Kidney (tissue), 14 donors: ENCODE measurements around the gene CFAP20DC. TPM values are rescaled to one million over a fixed set of nuclear protein-coding genes. Genes with fewer than 3 reads are reported as not detected.

Experiments used
- DNase-seq, 5 donors: peaks; one replicate each; pipeline ENCODE4 v3.0.0-alpha.2; 2013 to 2020
- FAIRE-seq: peaks from 2 replicates; lab custom pipeline; 2012; peaks lifted over from hg19 to GRCh38; lab: Jason Lieb, UNC
- H3K27ac ChIP-seq, 2 donors: one replicate each; pipeline ENCODE4 v1.7.0; 2013; ENCODE audit warnings: low read depth in 2 of 2, low read length in 2 of 2, inconsistent platforms in 1 of 2
- H3K27me3 ChIP-seq: one replicate; pipeline ENCODE4 v1.7.1; 2013; ENCODE audit warnings: low read length, inconsistent platforms; ENCODE audit not compliant: control insufficient read depth, insufficient read depth
- H3K36me3 ChIP-seq, 3 donors: one replicate each; pipeline versions ENCODE4 v1.7.0 to v1.7.1; 2013; ENCODE audit warnings: low read length in 3 of 3, control low read depth in 1 of 3, inconsistent platforms in 1 of 3; ENCODE audit not compliant: insufficient read depth in 3 of 3, control insufficient read depth in 2 of 3
- H3K4me1 ChIP-seq, 3 donors: one replicate each; pipeline versions ENCODE4 v1.7.0 to v1.7.1; 2013; ENCODE audit warnings: low read length in 3 of 3, inconsistent platforms in 1 of 3, low read depth in 1 of 3; ENCODE audit not compliant: control insufficient read depth in 2 of 3, insufficient read depth in 2 of 3
- H3K4me3 ChIP-seq, 3 donors: one replicate each; pipeline versions ENCODE4 v1.7.0 to v1.8.1; 2013; ENCODE audit warnings: low read length in 3 of 3, control low read depth in 1 of 3, inconsistent platforms in 1 of 3
- H3K9ac ChIP-seq, 3 donors: one replicate each; pipeline versions ENCODE4 v1.7.0 to v1.7.1; 2013; ENCODE audit warnings: low read length in 3 of 3, control low read depth in 1 of 3, inconsistent platforms in 1 of 3
- H3K9me3 ChIP-seq, 3 donors: one replicate each; pipeline versions ENCODE4 v1.7.0 to v1.7.1; 2013; ENCODE audit warnings: low read length in 3 of 3, control low read depth in 1 of 3, inconsistent platforms in 1 of 3; ENCODE audit not compliant: control insufficient read depth in 2 of 3, insufficient read depth in 1 of 3
- CTCF ChIP-seq: IDR thresholded peaks from 3 replicates; pipeline ENCODE4 v1.5.1; 2012; ENCODE audit warnings: mild to moderate bottlenecking, moderate library complexity, borderline replicate concordance; ENCODE audit not compliant: insufficient read depth; ENCODE audit errors: extremely low read depth
- intact Hi-C: fragments of 100-400 bp; cut with DNase I; formaldehyde crosslinking; loops from one replicate; pipeline ENCODE4 v1.11.1; 2022
- polyA plus RNA-seq: library from polyadenylated mRNA; stranded (reverse); fragments of 350-450 nt; fragmentation: Illumina TruSeq; extraction: RNeasy Lipid Tissue Mini Kit (QIAGEN cat#74804); gene quantifications from one replicate; pipeline ENCODE4 v1.2.3, GENCODE V29; 2014; ENCODE audit warnings: low read depth, low replicate concordance; ENCODE audit not compliant: insufficient read depth
- total RNA-seq: library from RNA; stranded (reverse); fragmentation: NEBNext Ultra II Directional; extraction: Animal tissue kit (Norgen Biotek cat#: 25700); gene quantifications from one replicate; pipeline ENCODE4 v1.2.1, GENCODE V29; 2021
- donor health status: control.
- donor health status: control.
- donor health status: control.
- donor health status: control.
- donor health status: control.
- donor health status: DM: yes; HTN: yes; CAD: no.
- donor health status: Normal renal cell carcinoma (clear cell type).

The CFAP20DC gene
- total and polyA plus RNA-seq, 2 donors from 2014 or later = 0.73 to 3.2 TPM

- intact Hi-C loops = no loop called here
- no peaks in the 10 kb centered on the region for H3K27me3 ChIP-seq
- no peaks in the 10 kb centered on the region for H3K36me3 ChIP-seq
- FAIRE-seq (no peak), DNase-seq (no peak)
- no peaks in the 10 kb centered on the region for H3K4me1 ChIP-seq
- no peak overlapping the region for H3K4me3 ChIP-seq
- H3K9me3 ChIP-seq = no peaks in the 10 kb centered on the region
- H3K27ac ChIP-seq = no peak overlapping the region
- no peak overlapping the region for H3K9ac ChIP-seq
- TF ChIP-seq CTCF = no peak
These were observed 182.2 kb downstream of the CFAP20DC start for GRCh38 chr3:58867621-58868020.

- Histone ChIP-seq H3K36me3 (no peaks in the 10 kb centered on the region), H3K4me1 (no peaks in the 10 kb centered on the region), H3K9ac (no peak overlapping the region), H3K9me3 (no peaks in the 10 kb centered on the region), H3K27me3 (no peaks in the 10 kb centered on the region), H3K4me3 (no peak overlapping the region), H3K27ac (no peak overlapping the region)
- no peak for DNase-seq
- intact Hi-C loops = no loop called here
- no peak for TF ChIP-seq CTCF
- FAIRE-seq = no peak
These were observed 183.7 kb downstream of the CFAP20DC start for GRCh38 chr3:58866079-58866478.

GRCh38 chr3:58864480-58864879, 185.3 kb downstream of the CFAP20DC start:
- Histone ChIP-seq H3K27me3 (no peaks in the 10 kb centered on the region), H3K9ac (no peak overlapping the region), H3K27ac (no peak overlapping the region), H3K36me3 (no peaks in the 10 kb centered on the region), H3K4me3 (no peak overlapping the region), H3K4me1 (no peaks in the 10 kb centered on the region), H3K9me3 (no peaks in the 10 kb centered on the region)
- FAIRE-seq (no peak), DNase-seq (no peak)
- intact Hi-C loops = no loop called here
- TF ChIP-seq CTCF = no peak

GRCh38 chr3:58863206-58863605, 186.6 kb downstream of the CFAP20DC start:
- H3K4me3 ChIP-seq = no peak overlapping the region
- TF ChIP-seq CTCF = no peak
- DNase-seq (no peak), FAIRE-seq (no peak)
- intact Hi-C loops = no loop called here
- no peaks in the 10 kb centered on the region for H3K4me1 ChIP-seq
- H3K36me3 ChIP-seq = no peaks in the 10 kb centered on the region
- no peaks in the 10 kb centered on the region for H3K27me3 ChIP-seq
- H3K9me3 ChIP-seq = no peaks in the 10 kb centered on the region
- no peak overlapping the region for H3K27ac ChIP-seq
- no peak overlapping the region for H3K9ac ChIP-seq
